GM21360 (cell line): ENCODE measurements around the gene PICK1.

ENCODE experiments used
- ATAC-seq: cut with Tn5 transposase; IDR thresholded peaks from one replicate; pipeline ENCODE4 v1.9.1; 2021; ENCODE audit warnings: mild to moderate bottlenecking, moderate library complexity; ENCODE audit not compliant: unreplicated experiment

PICK1 gene

GRCh38 chr22:38056969-38057891 lies at the start of gene PICK1:
Gene PICK1 (plus strand): TSS chr22:38057404. CDS start chr22:38057810, 406 bp downstream.
- ATAC-seq, result no peak

GRCh38 chr22:38009000-38009806 lies 48.0 kb upstream of the PICK1 start:
- ATAC-seq, result no peak

- no peak for ATAC-seq
Observed at GRCh38 chr22:38012604-38013072, 44.6 kb upstream of the PICK1 start.

- ATAC-seq, result no peak
Observed at GRCh38 chr22:38014083-38014482, 43.1 kb upstream of the PICK1 start.

- ATAC-seq, result no peak
Observed at GRCh38 chr22:38016182-38017151, 40.7 kb upstream of the PICK1 start.

- no peak for ATAC-seq
Observed at GRCh38 chr22:38017272-38017920, 39.8 kb upstream of the PICK1 start.

- ATAC-seq, result no peak
Observed at GRCh38 chr22:38017939-38018885, 39.0 kb upstream of the PICK1 start.

GRCh38 chr22:38018938-38019827 lies 38.0 kb upstream of the PICK1 start:
- ATAC-seq, result no peak

GRCh38 chr22:38021206-38021605 lies 36.0 kb upstream of the PICK1 start:
- ATAC-seq, result no peak

GRCh38 chr22:38023045-38023444 lies 34.2 kb upstream of the PICK1 start:
- no peak for ATAC-seq

GRCh38 chr22:38025514-38025913 lies 31.7 kb upstream of the PICK1 start:
- no peak for ATAC-seq

- ATAC-seq, result no peak
Observed at GRCh38 chr22:38026130-38027111, 30.8 kb upstream of the PICK1 start.

- ATAC-seq, result no peak
Observed at GRCh38 chr22:38027487-38027886, 29.7 kb upstream of the PICK1 start.

- ATAC-seq, result no peak
Observed at GRCh38 chr22:38028344-38029130, 28.7 kb upstream of the PICK1 start.

GRCh38 chr22:38029370-38029769 lies 27.8 kb upstream of the PICK1 start:
- ATAC-seq, result no peak

GRCh38 chr22:38029901-38030300 lies 27.3 kb upstream of the PICK1 start:
- no peak for ATAC-seq
